ENCODE results near the gene TMEM69.
"Not testable (repeated sequence)": the region's sequence is repeated elsewhere in the genome, so short reads cannot be mapped to it uniquely, and the experiment has no call there.

Gene TMEM69

GRCh38 chr1:45679123-45679522 lies 8.9 kb upstream of the TMEM69 start:
- no peak for TF ChIP-seq ZFX (IDR thresholded peaks at IDR 0.05)
- TF ChIP-seq CTCF (conservative IDR thresholded peaks at IDR 0.05): no peak

DNA sequence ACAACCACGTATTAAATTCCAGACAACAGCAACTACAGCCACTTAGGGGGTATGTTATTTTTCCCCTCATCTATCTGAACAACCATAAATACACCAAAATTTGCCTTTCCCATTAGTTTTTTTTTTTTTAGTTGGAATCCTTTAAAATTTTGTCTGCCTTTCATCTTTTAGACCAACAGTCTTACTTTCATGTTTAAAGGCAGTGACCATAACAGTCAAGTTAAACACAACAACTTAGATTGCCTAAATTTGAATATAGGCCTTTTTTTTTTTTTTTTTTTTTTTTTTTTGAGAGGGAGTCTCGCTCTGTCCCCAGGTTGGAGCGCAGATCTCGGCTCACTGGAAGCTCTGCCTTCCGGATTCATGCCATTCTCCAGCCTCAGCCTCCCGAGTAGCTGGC lies 5.0 kb upstream of the TMEM69 start:
- H3K27ac ChIP-seq: no peak overlapping the region; the same call in 1 of the 2 replicates
- TF ChIP-seq CTCF (conservative IDR thresholded peaks at IDR 0.05) (no peak), ZFX (IDR thresholded peaks at IDR 0.05) (no peak)

More at GRCh38 chr1:45679123-45679522, 8.9 kb upstream of the TMEM69 start:
- H3K27ac ChIP-seq: peak overlapping the region; percentile 47

DNA sequence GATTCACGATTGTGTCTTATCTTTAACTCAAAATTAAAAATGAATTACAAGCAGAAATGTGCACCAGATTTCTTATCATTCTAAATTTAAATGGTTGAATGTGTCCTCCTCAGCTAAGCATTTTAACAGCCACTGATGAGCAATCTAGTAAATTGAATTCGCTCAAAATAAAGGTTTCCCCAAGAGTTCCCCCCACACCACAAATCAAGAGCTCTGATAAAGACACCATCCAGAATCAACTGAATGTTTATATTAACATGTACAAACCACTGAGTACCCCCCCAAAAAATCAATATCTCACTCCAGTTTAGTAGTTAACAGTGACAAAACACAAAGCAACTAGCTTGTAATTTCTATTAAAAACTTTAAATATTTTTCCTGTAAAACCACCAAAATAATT lies 3.6 kb upstream of the TMEM69 start:
- H3K27ac ChIP-seq: no peak overlapping the region
- TF ChIP-seq ZFX (IDR thresholded peaks at IDR 0.05): no peak
- no peak for TF ChIP-seq CTCF (conservative IDR thresholded peaks at IDR 0.05)

- TF ChIP-seq CTCF (conservative IDR thresholded peaks at IDR 0.05) (no peak), ZFX (IDR thresholded peaks at IDR 0.05) (no peak)
- H3K27ac ChIP-seq: peak overlapping the region; percentile 95
These were observed 2.5 kb upstream of the TMEM69 start for GRCh38 chr1:45685308-45686014.

DNA sequence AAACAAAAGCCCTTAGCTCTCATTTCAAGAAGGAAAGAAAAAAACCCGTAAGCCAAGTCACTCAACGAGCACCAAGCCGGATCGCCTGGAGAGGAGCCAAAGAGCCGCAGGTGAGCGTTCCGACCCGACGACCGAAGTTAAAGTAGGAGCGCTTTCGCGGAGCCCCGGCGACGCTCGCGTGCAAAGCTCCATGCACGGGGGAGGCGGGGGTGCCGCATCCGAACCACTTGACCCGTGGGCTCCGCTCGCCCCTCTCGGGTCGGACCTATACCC lies 2.0 kb upstream of the TMEM69 start:
- H3K27ac ChIP-seq: peak overlapping the region; percentile 95
- TF ChIP-seq ZFX (IDR thresholded peaks at IDR 0.05) (no peak), CTCF (conservative IDR thresholded peaks at IDR 0.05) (no peak)

DNA sequence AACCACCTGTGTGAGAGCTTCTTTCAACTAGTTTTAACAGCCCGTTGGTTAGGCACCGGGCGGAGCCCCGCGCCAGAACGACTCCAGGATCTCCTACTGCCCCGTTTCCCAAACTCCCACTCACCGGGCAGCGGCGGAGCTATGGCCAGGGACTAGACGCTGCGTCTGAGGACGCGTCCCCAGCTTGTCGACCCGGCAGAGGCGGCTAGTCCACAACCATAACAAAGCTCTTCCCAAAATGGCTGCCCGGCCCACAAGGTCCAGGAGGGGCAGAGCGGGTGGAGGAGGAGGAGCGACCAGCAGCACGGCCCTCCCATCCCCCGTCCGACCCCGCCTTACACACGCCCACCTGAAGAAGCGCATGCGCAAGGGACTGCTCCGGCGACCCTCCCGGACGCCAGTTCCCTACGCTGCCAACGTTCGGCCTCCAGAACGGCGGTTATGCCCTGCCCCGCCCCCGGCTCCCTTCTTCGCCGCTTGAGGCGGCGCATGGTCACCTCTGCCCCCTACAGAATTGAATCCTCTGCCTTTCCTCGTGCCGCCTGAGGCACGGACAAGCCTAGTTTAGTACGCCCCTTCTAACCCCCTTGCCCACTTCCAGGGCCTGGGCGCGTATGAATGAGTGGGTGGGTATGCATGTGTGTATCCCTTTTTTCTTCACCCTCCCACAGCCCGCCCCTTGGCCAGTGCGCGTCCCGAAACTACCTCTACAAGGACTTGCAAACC lies 1.5 kb upstream of the TMEM69 start, which contains the start of gene GPBP1L1:
Gene GPBP1L1 (minus strand): TSS at position 246 of the 726 bp plus-strand sequence. CDS start 27,446 bp downstream, outside the sequence.
- peak within 1 kb of the TSS; percentile 95 for H3K27ac ChIP-seq
- TF ChIP-seq ZFX (IDR thresholded peaks at IDR 0.05) (no peak), CTCF (conservative IDR thresholded peaks at IDR 0.05) (no peak)

- peak overlapping the region; percentile 95 for H3K27ac ChIP-seq
- TF ChIP-seq CTCF (conservative IDR thresholded peaks at IDR 0.05) (no peak), ZFX (IDR thresholded peaks at IDR 0.05) (peak; percentile 73)
These were observed 797 bp upstream of the TMEM69 start for GRCh38 chr1:45687014-45687753.

DNA sequence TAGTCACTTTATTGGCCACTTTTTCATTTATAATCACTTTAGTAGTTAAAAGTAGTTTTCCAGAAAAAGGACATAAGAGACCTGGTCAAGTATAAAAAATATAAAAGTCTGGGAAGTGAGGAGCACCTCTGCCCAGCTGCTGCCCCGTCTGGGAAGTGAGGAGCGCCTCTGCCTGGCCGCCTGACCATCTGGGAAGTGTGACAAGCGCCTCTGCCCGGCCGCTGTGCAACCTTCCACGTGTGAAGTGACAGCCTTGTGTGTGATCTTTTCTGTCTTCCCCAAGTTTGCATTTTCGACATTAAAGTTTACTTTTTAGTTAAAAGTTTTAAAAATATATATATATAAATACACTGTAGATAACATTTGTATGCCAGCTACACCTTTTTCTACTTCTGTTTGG lies 5.8 kb downstream of the TMEM69 start:
- H3K27ac ChIP-seq: not testable (repeated sequence)

Data from C4-2B (cell line).